K562 (cell line): ENCODE data around the gene AHCY. TPM values are rescaled to one million over a fixed set of nuclear protein-coding genes. Genes with fewer than 3 reads are reported as not detected.

Experiments used
- ATAC-seq: fragments of 200-7000 bp; cut with Tn5 transposase; 3 replicates; pipeline ENCODE4 v1.9.1; 2020; ENCODE audit warnings: moderate library complexity
- BruUV-seq: library from RNA; stranded (reverse); fragments of 400-500 nt; replicated peaks from 2 replicates; lab custom pipeline; 2021; lab: Mats Ljungman, UMichigan
- CTCF ChIA-PET: fragments of 300-600 bp; formaldehyde crosslinking; extraction: SDS; loops from one replicate; lab custom pipeline; 2021; ENCODE audit warnings: low intra/inter-chr PET ratio; lab: Yijun Ruan, JAX
- POLR2A ChIA-PET: fragments of 300-600, 350-650 bp; sonication (Branson Sonifier 250); formaldehyde crosslinking; extraction: SDS; loops from one replicate; lab custom pipeline; 2021; ENCODE audit warnings: antibody characterized with exemption, inconsistent platforms; lab: Yijun Ruan, JAX
- DNase-seq, 4 experiments: peaks; one replicate each; pipeline versions ENCODE4 v3.0.0 to v3.0.0-alpha.2; 2011 to 2018; ENCODE audit warnings: low spot score in 3 of 4, mixed read lengths in 3 of 4; ENCODE audit errors: extremely low read depth in 1 of 4
- FAIRE-seq: peaks from 2 replicates; lab custom pipeline; 2011; peaks lifted over from hg19 to GRCh38; lab: Jason Lieb, UNC
- H2AFZ ChIP-seq: 2 replicates; pipeline ENCODE4 v1.6.0; 2011; ENCODE audit warnings: low read depth, low read length, control low read depth, inconsistent platforms
- H3K27ac ChIP-seq: fragments of 200-600 bp; 3 replicates; pipeline ENCODE4 v1.8.0; 2011; ENCODE audit warnings: low read depth, mild to moderate bottlenecking, control low read depth, inconsistent platforms, low read length, moderate library complexity, mixed read lengths; ENCODE audit errors: extremely low read depth
- H3K27me3 ChIP-seq, 2 experiments: fragments of 300-600 bp in 1 of 2; 2 replicates in 1 of 2; 3 replicates in 1 of 2; pipeline versions ENCODE4 v1.6.0 to v1.8.0; 2011; ENCODE audit warnings: inconsistent platforms in 2 of 2, low read length in 2 of 2, mild to moderate bottlenecking in 1 of 2, mixed read lengths in 1 of 2, moderate library complexity in 1 of 2; ENCODE audit not compliant: control insufficient read depth in 2 of 2, insufficient read depth in 2 of 2
- H3K36me3 ChIP-seq: fragments of 300-600 bp; 3 replicates; pipeline ENCODE4 v1.8.0; 2011; ENCODE audit warnings: mild to moderate bottlenecking, low read length, inconsistent platforms; ENCODE audit not compliant: control insufficient read depth, insufficient read depth
- H3K4me1 ChIP-seq, 2 experiments: fragments of 200-600 bp in 1 of 2; replicated peaks in 1 of 2; 2 replicates in 1 of 2; 3 replicates in 1 of 2; pipeline versions ENCODE4 v1.5.1 to v1.8.0; 2011; ENCODE audit warnings: inconsistent platforms in 2 of 2, low read length in 2 of 2, mild to moderate bottlenecking in 1 of 2, mixed read lengths in 1 of 2, moderate library complexity in 1 of 2; ENCODE audit not compliant: control insufficient read depth in 2 of 2, insufficient read depth in 2 of 2
- H3K4me2 ChIP-seq: 2 replicates; pipeline ENCODE4 v1.6.1; 2011; ENCODE audit warnings: low read length, control low read depth, inconsistent platforms, mixed read lengths; ENCODE audit not compliant: insufficient read depth
- H3K4me3 ChIP-seq: fragments of 200-600 bp; sonication (generic), shearing (Covaris generic); 2 replicates; pipeline ENCODE4 v1.5.1; 2016; ENCODE audit warnings: control low read depth, inconsistent platforms
- H3K79me2 ChIP-seq: fragments of 200-600 bp; 3 replicates; pipeline ENCODE4 v1.8.0; 2011; ENCODE audit warnings: low read length, inconsistent platforms; ENCODE audit not compliant: control insufficient read depth, insufficient read depth
- H3K9ac ChIP-seq, 2 experiments: 2 replicates each; pipeline versions ENCODE4 v1.6.0 to v1.6.1; 2011; ENCODE audit warnings: low read depth in 2 of 2, low read length in 2 of 2, control low read depth in 1 of 2, inconsistent platforms in 1 of 2, mild to moderate bottlenecking in 1 of 2, mixed read lengths in 1 of 2; ENCODE audit not compliant: insufficient read depth in 1 of 2
- H3K9me1 ChIP-seq: one replicate; pipeline ENCODE4 v1.6.0; 2011; ENCODE audit warnings: inconsistent platforms, mild to moderate bottlenecking, low read length, moderate library complexity; ENCODE audit not compliant: control insufficient read depth, insufficient read depth
- H3K9me3 ChIP-seq: replicated peaks from 2 replicates; pipeline ENCODE4 v1.5.1; 2011; ENCODE audit warnings: low read depth, low read length, inconsistent platforms; ENCODE audit not compliant: control insufficient read depth, insufficient read depth
- H4K20me1 ChIP-seq: replicated peaks from 2 replicates; pipeline ENCODE4 v1.6.1; 2011; ENCODE audit warnings: low read length, inconsistent platforms, mixed read lengths; ENCODE audit not compliant: control insufficient read depth, insufficient read depth
- BMI1 ChIP-seq: fragments of 150-350 bp; IDR thresholded peaks from 2 replicates; pipeline ENCODE4 v1.6.1; 2014; ENCODE audit warnings: low read length
- FOXK2 ChIP-seq, 2 experiments: fragments of 450-650 bp; IDR thresholded peaks in 1 of 2; conservative IDR thresholded peaks in 1 of 2; 2 replicates each; pipeline ENCODE4 v1.6.1; 2016; ENCODE audit warnings: low read depth in 2 of 2, mild to moderate bottlenecking in 1 of 2
- GATA2 ChIP-seq: sonication (generic); formaldehyde crosslinking; IDR thresholded peaks from 2 replicates; pipeline ENCODE4 v1.4.0; 2020; ENCODE audit warnings: mild to moderate bottlenecking, missing genetic modification reagents
- HOXB6 ChIP-seq: fragments of 250-450 bp; sonication (Bioruptor Pico); IDR thresholded peaks from 2 replicates; pipeline ENCODE4 v1.5.1; 2022; ENCODE audit warnings: mild to moderate bottlenecking, borderline replicate concordance
- MAX ChIP-seq: sonication (generic); formaldehyde crosslinking; IDR thresholded peaks from 2 replicates; pipeline ENCODE4 v1.9.0; 2022; ENCODE audit warnings: mild to moderate bottlenecking, missing genetic modification reagents
- NFRKB ChIP-seq: fragments of 450-650 bp; IDR thresholded peaks from 2 replicates; pipeline ENCODE4 v1.6.1; 2016; ENCODE audit warnings: low read depth
- PRPF4 ChIP-seq: fragments of 200-400 bp; formaldehyde crosslinking; IDR thresholded peaks from one replicate; pipeline ENCODE4 v1.6.1; 2017; ENCODE audit warnings: low read length, low read depth, mild to moderate bottlenecking; ENCODE audit not compliant: insufficient read depth, poor library complexity, severe bottlenecking
- SAFB2 ChIP-seq: fragments of 200-400 bp; formaldehyde crosslinking; IDR thresholded peaks from 2 replicates; pipeline ENCODE4 v1.6.1; 2018; ENCODE audit warnings: borderline replicate concordance, low read length, low read depth, moderate library complexity; ENCODE audit not compliant: severe bottlenecking
- SLC30A9 ChIP-seq: fragments of 250-450 bp; sonication (Bioruptor Pico); IDR thresholded peaks from 2 replicates; pipeline ENCODE4 v1.8.0; 2022; ENCODE audit warnings: mild to moderate bottlenecking, moderate library complexity
- SNIP1 ChIP-seq: fragments of 450-650 bp; IDR thresholded peaks from 2 replicates; pipeline ENCODE4 v1.7.1; 2017; ENCODE audit warnings: low read depth, mild to moderate bottlenecking
- XRCC4 ChIP-seq: IDR thresholded peaks from one replicate; pipeline ENCODE4 v1.6.1; 2011; ENCODE audit not compliant: insufficient read depth, insufficient read length; ENCODE audit errors: extremely low read depth
- ZNF143 ChIP-seq: sonication (generic); formaldehyde crosslinking; IDR thresholded peaks from 2 replicates; pipeline ENCODE4 v1.9.0; 2022; ENCODE audit warnings: mild to moderate bottlenecking, missing genetic modification reagents
- ZNF830 ChIP-seq: fragments of 250-450 bp; sonication (Bioruptor Pico); IDR thresholded peaks from 2 replicates; pipeline ENCODE4 v1.5.0; 2021; ENCODE audit warnings: mild to moderate bottlenecking
- in situ Hi-C: fragments of 300-500 bp; cut with MboI; formaldehyde crosslinking; loops from 4 replicates; pipeline ENCODE4 v1.15.0; 2018; ENCODE audit warnings: inconsistent platforms, mixed read lengths
- intact Hi-C: fragments of 100-400 bp; cut with micrococcal nuclease; formaldehyde crosslinking; loops from 2 replicates; pipeline ENCODE4 v1.14.2; 2022
- polyA plus RNA-seq, 8 experiments: library from polyadenylated mRNA; depleted of rRNA in 4 of 8; stranded (reverse) in 5 of 8; unstranded in 3 of 8; fragments of >200 nt; fragmentation: Nextera tagmentation in 2 of 8; fragmentation: Illumina TruSeq in 1 of 8; extraction: Ambion mirVana in 2 of 8; extraction: Trizol in 1 of 8; gene quantifications; 2 replicates each; pipeline versions ENCODE4 v1.2.1 to v1.2.3, GENCODE V29; 2011 to 2014; ENCODE audit warnings: inconsistent platforms in 1 of 8, missing spikeins in 1 of 8
- total RNA-seq, 7 experiments: library from RNA; depleted of rRNA in 6 of 7; stranded (reverse); fragments of >200 nt in 6 of 7; fragmentation: Illumina TruSeq in 2 of 7; extraction: Trizol in 2 of 7; gene quantifications; 2 replicates each; pipeline versions ENCODE4 v1.2.1 to v1.2.3, GENCODE V29; 2011 to 2021; ENCODE audit warnings: low replicate concordance in 1 of 7
- TF ChIP-seq, protein P1 (sequence below): fragments of 450-650 bp; formaldehyde crosslinking; IDR thresholded peaks from 2 replicates; pipeline ENCODE4 v1.4.0; 2022; ENCODE audit warnings: missing genetic modification characterization
- TF ChIP-seq, protein P2 (sequence below): sonication (generic); formaldehyde crosslinking; IDR thresholded peaks from 2 replicates; pipeline ENCODE4 v1.5.0; 2020; ENCODE audit warnings: missing genetic modification reagents

AHCY gene
- total and polyA plus RNA-seq, 9 of the 15 experiments (the other 6 are each of a cell fraction or from before 2014, with no cell fraction given): 82.5 to 269 (median 190) TPM

DNA sequence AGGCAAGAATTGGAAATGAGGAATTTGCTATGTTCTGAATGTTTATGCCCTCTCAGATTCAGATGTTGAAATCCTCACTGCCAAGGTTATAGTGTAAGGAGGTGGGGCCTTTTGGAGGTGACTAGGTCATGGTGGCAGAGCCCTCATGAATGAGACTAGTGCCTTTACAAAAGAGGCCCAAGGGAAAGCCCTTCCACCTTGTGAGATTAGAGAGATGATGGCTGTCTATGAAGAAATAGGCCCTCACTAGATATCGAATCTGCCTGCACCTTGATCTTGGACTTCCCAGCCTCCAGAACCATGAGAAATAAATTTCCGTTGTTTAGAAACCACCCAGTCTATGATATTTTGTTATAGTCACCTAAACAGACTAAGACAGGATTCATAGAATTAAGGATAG is 51.5 kb downstream of the AHCY start (continued):
- TF ChIP-seq FOXK2 (conservative IDR thresholded peaks at IDR 0.05 in 1 of 2, IDR thresholded peaks at IDR 0.05 in 1 of 2; ENCODE audit: low read depth in 2 of 2) (no peak), SLC30A9 (no peak), ZNF830 (CRISPR knock-in tag) (no peak), MAX (CRISPR knock-in tag) (no peak)
- TF ChIP-seq, protein P1, sequence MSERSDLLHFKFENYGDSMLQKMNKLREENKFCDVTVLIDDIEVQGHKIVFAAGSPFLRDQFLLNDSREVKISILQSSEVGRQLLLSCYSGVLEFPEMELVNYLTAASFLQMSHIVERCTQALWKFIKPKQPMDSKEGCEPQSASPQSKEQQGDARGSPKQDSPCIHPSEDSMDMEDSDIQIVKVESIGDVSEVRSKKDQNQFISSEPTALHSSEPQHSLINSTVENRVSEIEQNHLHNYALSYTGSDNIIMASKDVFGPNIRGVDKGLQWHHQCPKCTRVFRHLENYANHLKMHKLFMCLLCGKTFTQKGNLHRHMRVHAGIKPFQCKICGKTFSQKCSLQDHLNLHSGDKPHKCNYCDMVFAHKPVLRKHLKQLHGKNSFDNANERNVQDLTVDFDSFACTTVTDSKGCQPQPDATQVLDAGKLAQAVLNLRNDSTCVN: no peak

GRCh38 chr20:34250005-34250404 is 53.1 kb downstream of the AHCY start:
- Histone ChIP-seq H3K4me1 (peaks cover 6 to 15% of the 10 kb centered on the region in 2 experiments; a peak in 3 of 5 replicates), H3K27ac (no peak overlapping the region), H2AFZ (no peak overlapping the region), H3K4me2 (no peak overlapping the region), H3K79me2 (no peaks in the 10 kb centered on the region), H3K36me3 (no peaks in the 10 kb centered on the region), H3K9me1 (no peaks in the 10 kb centered on the region), H3K4me3 (no peak overlapping the region), H4K20me1 (no peaks in the 10 kb centered on the region), H3K27me3 (no peaks in the 10 kb centered on the region), H3K9ac (no peak overlapping the region), H3K9me3 (no peaks in the 10 kb centered on the region)
- no peak for DNase-seq
- ChIA-PET CTCF (no interaction called here), POLR2A (interaction anchor here (1.6 kb wide), 1 partner anchor 13 kb away, joined by 3 read pairs; no protein-coding TSS in a partner anchor)
- FAIRE-seq: no peak
- intact Hi-C loops: no loop called here
- ATAC-seq: no peak
- BruUV-seq: no TSS peak
- in situ Hi-C loops: loop anchor here (5.0 kb wide), 1 partner anchor 33 kb away; no protein-coding TSS in a partner anchor
- TF ChIP-seq ZNF143 (CRISPR knock-in tag) (no peak), SAFB2 (no peak), SNIP1 (no peak), GATA2 (CRISPR knock-in tag) (no peak), NFRKB (no peak), XRCC4 (no peak), HOXB6 (CRISPR knock-in tag) (no peak), PRPF4 (no peak), BMI1 (no peak)
- TF ChIP-seq, protein P1: no peak
- TF ChIP-seq, protein P2, sequence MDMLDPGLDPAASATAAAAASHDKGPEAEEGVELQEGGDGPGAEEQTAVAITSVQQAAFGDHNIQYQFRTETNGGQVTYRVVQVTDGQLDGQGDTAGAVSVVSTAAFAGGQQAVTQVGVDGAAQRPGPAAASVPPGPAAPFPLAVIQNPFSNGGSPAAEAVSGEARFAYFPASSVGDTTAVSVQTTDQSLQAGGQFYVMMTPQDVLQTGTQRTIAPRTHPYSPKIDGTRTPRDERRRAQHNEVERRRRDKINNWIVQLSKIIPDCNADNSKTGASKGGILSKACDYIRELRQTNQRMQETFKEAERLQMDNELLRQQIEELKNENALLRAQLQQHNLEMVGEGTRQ (CRISPR knock-in tag): no peak
